Tibial nerve (tissue), 3 donors: ENCODE results near the gene ATP2A3.

Experiments used
- CTCF ChIP-seq, 5 experiments: fragments of 200-600 bp in 3 of 5; fragments of 450-650 bp in 2 of 5; sonication (generic) in 3 of 5; IDR thresholded peaks; one replicate each; pipeline ENCODE4 v1.5.1; 2016 to 2019; ENCODE audit warnings: antibody characterized with exemption in 5 of 5, mild to moderate bottlenecking in 3 of 5, moderate library complexity in 2 of 5
- POLR2A ChIP-seq, 2 donors: fragments of 450-650 bp; IDR thresholded peaks; one replicate each; pipeline ENCODE4 v1.6.1; 2017; ENCODE audit warnings: antibody characterized with exemption in 2 of 2, mild to moderate bottlenecking in 2 of 2, moderate library complexity in 2 of 2

GRCh38 chr17:3921006-3921405 lies 43.2 kb downstream of the ATP2A3 start:
- TF ChIP-seq CTCF (IDR thresholded peaks at IDR 0.05) (no peak), POLR2A (IDR thresholded peaks at IDR 0.05) (no peak)
